ENCODE data around the gene FAM110A. TPM values are rescaled to one million over a fixed set of nuclear protein-coding genes. Genes with fewer than 3 reads are reported as not detected.
"Not testable (repeated sequence)": the region's sequence is repeated elsewhere in the genome, so short reads cannot be mapped to it uniquely, and the experiment has no call there.

Gene FAM110A
- total RNA-seq, 2 donors from 2014 or later: 12.1 to 16.9 TPM

- Histone ChIP-seq H3K36me3 (ENCODE audit: control insufficient read depth, insufficient read depth, low read length) (no peaks in the 10 kb centered on the region), H3K27me3 (ENCODE audit: control insufficient read depth, insufficient read depth, low read length, poor library complexity, severe bottlenecking) (peaks cover 34% of the 10 kb centered on the region), H3K27ac (ENCODE audit: low read depth, low read length) (no peak overlapping the region), H3K4me3 (ENCODE audit: low read length) (no peak overlapping the region), H3K9me3 (ENCODE audit: control insufficient read depth, low read length) (no peaks in the 10 kb centered on the region), H3K4me1 (ENCODE audit: control insufficient read depth, insufficient read depth, low read length) (peaks cover 7% of the 10 kb centered on the region), H3K9ac (ENCODE audit: extremely low read depth, low read length, poor library complexity, severe bottlenecking) (no peak overlapping the region)
- 92 to 96% methylated on average over 7 to 11 of the region's 11 CpGs for WGBS, 2 experiments (ENCODE audit: insufficient coverage in 1 of 2, insufficient read length in 1 of 2)
- Mint-ChIP-seq H3K9me3 (no peaks in the 10 kb centered on the region), H3K4me1 (peaks cover 3% of the 10 kb centered on the region), H3K27me3 (ENCODE audit: insufficient read depth) (peaks cover 45% of the 10 kb centered on the region), H3K4me3 (no peak overlapping the region), H3K36me3 (ENCODE audit: low read depth) (peaks cover 2% of the 10 kb centered on the region), H3K27ac (no peak overlapping the region)
- DNase-seq: no peak
- no peak for TF ChIP-seq CTCF (conservative IDR thresholded peaks at IDR 0.05)
These were observed 12.7 kb downstream of the FAM110A start for GRCh38 chr20:845941-846893.

GRCh38 chr20:846894-847278, 13.4 kb downstream of the FAM110A start:
- Mint-ChIP-seq H3K9me3 (no peaks in the 10 kb centered on the region), H3K36me3 (ENCODE audit: low read depth) (peaks cover 2% of the 10 kb centered on the region), H3K4me1 (peaks cover 3% of the 10 kb centered on the region), H3K27ac (no peak overlapping the region), H3K4me3 (no peak overlapping the region), H3K27me3 (ENCODE audit: insufficient read depth) (peaks cover 43% of the 10 kb centered on the region)
- 80% methylated on average over 6 of the region's 7 CpGs; no CpG with 5 or more reads in 1 of the 2 experiments for WGBS, 2 experiments (ENCODE audit: insufficient coverage in 1 of 2, insufficient read length in 1 of 2)
- Histone ChIP-seq H3K4me3 (ENCODE audit: low read length) (no peak overlapping the region), H3K9me3 (ENCODE audit: control insufficient read depth, low read length) (no peaks in the 10 kb centered on the region), H3K36me3 (ENCODE audit: control insufficient read depth, insufficient read depth, low read length) (no peaks in the 10 kb centered on the region), H3K27ac (ENCODE audit: low read depth, low read length) (no peak overlapping the region), H3K4me1 (ENCODE audit: control insufficient read depth, insufficient read depth, low read length) (peaks cover 7% of the 10 kb centered on the region), H3K9ac (ENCODE audit: extremely low read depth, low read length, poor library complexity, severe bottlenecking) (no peak overlapping the region), H3K27me3 (ENCODE audit: control insufficient read depth, insufficient read depth, low read length, poor library complexity, severe bottlenecking) (peaks cover 29% of the 10 kb centered on the region)
- no peak for TF ChIP-seq CTCF (conservative IDR thresholded peaks at IDR 0.05)
- DNase-seq: no peak

GRCh38 chr20:848193-848592, 14.7 kb downstream of the FAM110A start:
- H3K4me3 ChIP-seq (ENCODE audit: low read length): no peak overlapping the region
- peaks cover 2% of the 10 kb centered on the region for H3K4me1 ChIP-seq (ENCODE audit: control insufficient read depth, insufficient read depth, low read length)
- H3K36me3 ChIP-seq (ENCODE audit: control insufficient read depth, insufficient read depth, low read length): no peaks in the 10 kb centered on the region
- no peak overlapping the region for H3K9ac ChIP-seq (ENCODE audit: extremely low read depth, low read length, poor library complexity, severe bottlenecking)
- Mint-ChIP-seq H3K4me1 (peaks cover 3% of the 10 kb centered on the region), H3K36me3 (ENCODE audit: low read depth) (peaks cover 2% of the 10 kb centered on the region), H3K9me3 (no peaks in the 10 kb centered on the region), H3K27me3 (ENCODE audit: insufficient read depth) (peaks cover 32% of the 10 kb centered on the region), H3K27ac (no peak overlapping the region), H3K4me3 (no peak overlapping the region)
- H3K9me3 ChIP-seq (ENCODE audit: control insufficient read depth, low read length): no peaks in the 10 kb centered on the region
- no peak for TF ChIP-seq CTCF (conservative IDR thresholded peaks at IDR 0.05)
- peak overlapping the region; percentile 80 for H3K27ac ChIP-seq (ENCODE audit: low read depth, low read length)
- DNase-seq: no peak
- 76% methylated on average over 5 of the region's 5 CpGs; no CpG with 5 or more reads in 1 of the 2 experiments for WGBS, 2 experiments (ENCODE audit: insufficient coverage in 1 of 2, insufficient read length in 1 of 2)
- H3K27me3 ChIP-seq (ENCODE audit: control insufficient read depth, insufficient read depth, low read length, poor library complexity, severe bottlenecking): peaks cover 16% of the 10 kb centered on the region

GRCh38 chr20:848731-849130, 15.2 kb downstream of the FAM110A start:
- peaks cover 28% of the 10 kb centered on the region for H3K27me3 Mint-ChIP-seq (ENCODE audit: insufficient read depth)
- not testable (repeated sequence) for H3K9me3 Mint-ChIP-seq; H3K27ac ChIP-seq (ENCODE audit: low read depth, low read length); H3K4me3 ChIP-seq (ENCODE audit: low read length); H3K36me3 ChIP-seq (ENCODE audit: control insufficient read depth, insufficient read depth, low read length); H3K36me3 Mint-ChIP-seq (ENCODE audit: low read depth); H3K27ac Mint-ChIP-seq; H3K9ac ChIP-seq (ENCODE audit: extremely low read depth, low read length, poor library complexity, severe bottlenecking); H3K4me1 Mint-ChIP-seq; H3K4me3 Mint-ChIP-seq; DNase-seq; H3K9me3 ChIP-seq (ENCODE audit: control insufficient read depth, low read length); H3K4me1 ChIP-seq (ENCODE audit: control insufficient read depth, insufficient read depth, low read length)
- H3K27me3 ChIP-seq (ENCODE audit: control insufficient read depth, insufficient read depth, low read length, poor library complexity, severe bottlenecking): peaks cover 11% of the 10 kb centered on the region
- 89 to 96% methylated on average over 6 to 8 of the region's 8 CpGs for WGBS, 2 experiments (ENCODE audit: insufficient coverage in 1 of 2, insufficient read length in 1 of 2)

Data from endodermal cell (in vitro differentiated cells).